MCF 10A (cell line): ENCODE measurements around the gene IL1RAPL2. TPM values are rescaled to one million over a fixed set of nuclear protein-coding genes. Genes with fewer than 3 reads are reported as not detected.

ENCODE experiments used
- BruUV-seq: library from RNA; stranded (reverse); fragments of 400-500 nt; replicated peaks from 2 replicates; lab custom pipeline; 2021; lab: Mats Ljungman, UMichigan
- CTCF ChIA-PET: fragments of 300-600 bp; sonication (Branson Sonifier 250); formaldehyde crosslinking; extraction: SDS; loops from one replicate; lab custom pipeline; 2021; ENCODE audit warnings: antibody characterized with exemption, inconsistent platforms; lab: Yijun Ruan, JAX
- POLR2A ChIA-PET: fragments of 300-600, 350-650 bp; sonication (Branson Sonifier 250); formaldehyde crosslinking; extraction: SDS; loops from one replicate; lab custom pipeline; 2020; ENCODE audit warnings: antibody characterized with exemption, inconsistent platforms; lab: Yijun Ruan, JAX
- DNase-seq: peaks from one replicate; pipeline ENCODE4 v3.0.0-alpha.2; 2018; ENCODE audit not compliant: unreplicated experiment
- H3K27ac Mint-ChIP-seq: one replicate; pipeline ENCODE4 v1.8.0; 2022; ENCODE audit warnings: mild to moderate bottlenecking, low read depth, mixed read lengths; ENCODE audit not compliant: unreplicated experiment
- H3K27me3 Mint-ChIP-seq: one replicate; pipeline ENCODE4 v1.8.0; 2022; ENCODE audit warnings: mixed read lengths; ENCODE audit not compliant: insufficient read depth, unreplicated experiment
- H3K36me3 Mint-ChIP-seq: one replicate; pipeline ENCODE4 v1.8.0; 2022; ENCODE audit warnings: mild to moderate bottlenecking, moderate library complexity, mixed read lengths; ENCODE audit not compliant: insufficient read depth, unreplicated experiment
- H3K4me1 Mint-ChIP-seq: one replicate; pipeline ENCODE4 v1.8.0; 2022; ENCODE audit warnings: mixed read lengths; ENCODE audit not compliant: insufficient read depth, unreplicated experiment
- H3K4me3 Mint-ChIP-seq: one replicate; pipeline ENCODE4 v1.8.0; 2022; ENCODE audit warnings: mild to moderate bottlenecking, moderate library complexity, mixed read lengths; ENCODE audit not compliant: unreplicated experiment
- H3K9me3 Mint-ChIP-seq: one replicate; pipeline ENCODE4 v1.8.0; 2022; ENCODE audit warnings: mixed read lengths; ENCODE audit not compliant: unreplicated experiment
- CTCF ChIP-seq: fragments of 200-600 bp; IDR thresholded peaks from one replicate; pipeline ENCODE4 v1.8.0; 2022; ENCODE audit warnings: antibody characterized with exemption, mild to moderate bottlenecking; ENCODE audit not compliant: unreplicated experiment
- intact Hi-C: fragments of 100-400 bp; cut with micrococcal nuclease; formaldehyde crosslinking; loops from 2 replicates; pipeline ENCODE4 v1.14.1; 2022
- total RNA-seq: library from RNA; stranded (reverse); gene quantifications from 2 replicates; pipeline ENCODE4 v1.2.3, GENCODE V29; 2022

IL1RAPL2 gene
- total RNA-seq, 1 experiment from 2014 or later, result 4.4 TPM

DNA sequence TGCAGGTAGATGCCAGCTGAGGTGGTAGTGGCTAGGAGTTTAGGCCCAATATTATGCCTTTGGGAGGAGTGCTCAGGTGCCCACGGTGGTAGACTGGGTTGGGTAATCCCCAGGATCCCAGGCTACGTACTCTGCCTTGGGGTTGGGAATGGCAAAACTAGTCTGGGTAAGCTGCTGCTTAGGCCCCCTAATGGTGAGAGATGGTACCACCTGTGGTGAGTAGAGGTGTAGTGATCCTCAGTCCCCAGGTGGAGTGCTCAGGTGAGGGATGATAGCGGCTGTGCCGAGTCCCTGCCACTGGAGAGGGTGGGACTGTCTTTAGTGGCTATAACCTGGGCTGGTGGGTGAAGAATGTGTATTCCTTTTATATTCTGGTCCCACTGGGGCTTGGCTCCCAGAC, 75.2 kb downstream of the IL1RAPL2 start:
- no peak overlapping the region for H3K4me3 Mint-ChIP-seq
- DNase-seq, result peak; percentile 6
- TF ChIP-seq CTCF, result peak; percentile 7
- no TSS peak for BruUV-seq
- intact Hi-C loops, result no loop called here
- H3K4me1 Mint-ChIP-seq, result no peaks in the 10 kb centered on the region
- CTCF ChIA-PET, result no interaction called here
- H3K27ac Mint-ChIP-seq, result no peak overlapping the region
- H3K27me3 Mint-ChIP-seq, result peaks cover 64% of the 10 kb centered on the region
- POLR2A ChIA-PET, result no interaction called here
- H3K9me3 Mint-ChIP-seq, result no peaks in the 10 kb centered on the region
- no peaks in the 10 kb centered on the region for H3K36me3 Mint-ChIP-seq

DNA sequence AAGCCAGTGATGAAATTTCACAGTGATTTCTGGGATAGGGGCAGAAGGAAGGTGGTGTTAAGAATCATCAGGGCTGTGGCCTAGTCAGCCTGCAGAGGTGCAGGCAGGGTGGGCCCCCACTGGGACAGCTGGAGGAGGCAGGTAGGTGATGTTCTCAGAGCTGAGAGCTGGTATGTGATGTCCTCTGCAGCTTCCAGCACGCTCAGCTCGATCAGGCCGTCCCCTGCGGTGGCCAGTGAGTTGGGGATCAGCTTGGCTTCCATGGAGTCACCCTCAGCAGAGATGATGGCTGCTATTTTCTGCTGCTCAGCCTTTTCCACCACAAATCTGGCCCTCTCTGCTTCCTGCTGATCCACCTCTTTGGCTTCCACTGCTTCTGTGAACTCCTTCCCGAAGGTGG, 81.1 kb downstream of the IL1RAPL2 start:
- Mint-ChIP-seq H3K4me3 (no peak overlapping the region), H3K4me1 (no peaks in the 10 kb centered on the region)
- DNase-seq, result no peak

DNA sequence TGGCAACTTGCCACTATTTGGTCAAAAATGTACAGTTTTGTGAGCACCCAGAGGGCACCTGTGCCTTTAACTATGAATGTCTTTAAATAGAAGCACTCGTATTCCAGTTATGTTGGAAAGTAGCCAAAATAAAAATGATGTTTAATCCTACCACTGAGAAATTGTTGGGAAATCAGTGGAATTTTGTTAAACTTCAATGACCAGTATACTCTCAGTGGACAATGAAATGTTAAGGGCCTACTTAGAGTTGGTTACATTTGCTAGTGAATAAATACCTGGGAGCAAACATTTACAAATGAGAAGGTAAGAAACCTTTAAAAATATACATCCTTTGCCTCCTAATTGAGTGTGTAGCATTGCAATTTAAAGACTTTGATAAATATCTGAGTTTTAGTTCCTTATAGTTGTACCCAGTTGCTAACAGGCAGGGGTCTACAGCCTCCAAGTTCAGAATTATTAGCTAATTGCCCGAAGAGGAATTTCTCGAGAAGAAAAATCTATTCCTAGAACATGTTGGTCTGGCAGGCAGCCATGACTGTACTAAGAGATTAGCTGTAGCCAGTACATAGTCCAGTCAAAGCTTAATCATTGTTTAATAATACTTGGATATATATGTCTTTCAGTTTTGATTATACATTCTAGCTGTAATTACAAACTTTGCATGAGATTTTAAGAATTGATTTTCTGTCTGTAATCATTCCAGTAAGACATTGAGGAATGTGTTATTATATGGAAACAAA, 93.2 kb downstream of the IL1RAPL2 start:
- no peaks in the 10 kb centered on the region for H3K4me1 Mint-ChIP-seq
- no TSS peak for BruUV-seq
- DNase-seq, result peak; percentile 42
- TF ChIP-seq CTCF, result no peak
- no peaks in the 10 kb centered on the region for H3K36me3 Mint-ChIP-seq
- CTCF ChIA-PET, result interaction anchor here (1.8 kb wide), 1 partner anchor 9 kb away, joined by 10 read pairs; no protein-coding TSS in a partner anchor
- POLR2A ChIA-PET, result no interaction called here
- H3K4me3 Mint-ChIP-seq, result no peak overlapping the region
- no peaks in the 10 kb centered on the region for H3K9me3 Mint-ChIP-seq
- intact Hi-C loops, result no loop called here
- peaks cover 62% of the 10 kb centered on the region for H3K27me3 Mint-ChIP-seq
- no peak overlapping the region for H3K27ac Mint-ChIP-seq

More for the DNA sequence above, 81.1 kb downstream of the IL1RAPL2 start:
- intact Hi-C loops, result no loop called here
- no peaks in the 10 kb centered on the region for H3K36me3 Mint-ChIP-seq
- BruUV-seq, result no TSS peak
- H3K27me3 Mint-ChIP-seq, result peaks cover 42% of the 10 kb centered on the region
- CTCF ChIA-PET, result interaction anchor here (0.6 kb wide), 1 partner anchor 336 kb away, joined by 3 read pairs; no protein-coding TSS in a partner anchor
- no peak overlapping the region for H3K27ac Mint-ChIP-seq
- TF ChIP-seq CTCF, result no peak
- POLR2A ChIA-PET, result no interaction called here
- H3K9me3 Mint-ChIP-seq, result no peaks in the 10 kb centered on the region

DNA sequence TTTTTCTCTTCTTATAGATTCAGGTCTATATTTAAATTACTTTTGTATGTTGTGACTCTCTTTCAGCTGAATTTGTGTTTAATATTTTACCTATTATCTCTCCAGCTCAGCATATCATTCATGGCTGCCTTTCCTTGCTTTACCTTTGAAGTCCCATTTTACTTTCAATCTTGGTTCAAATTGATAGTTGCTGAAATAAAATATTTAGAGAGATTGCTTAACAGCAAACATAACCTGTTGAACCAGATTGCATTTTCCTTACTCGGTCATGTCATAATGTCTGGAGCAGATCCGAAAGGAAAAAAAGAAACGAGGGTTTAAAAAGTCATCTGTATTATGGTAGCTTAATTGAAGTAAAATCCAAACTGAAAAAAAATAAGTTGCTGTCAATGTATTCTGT, 94.1 kb downstream of the IL1RAPL2 start:
- TF ChIP-seq CTCF, result no peak
- Mint-ChIP-seq H3K9me3 (no peaks in the 10 kb centered on the region), H3K27ac (no peak overlapping the region), H3K27me3 (peaks cover 60% of the 10 kb centered on the region), H3K4me1 (no peaks in the 10 kb centered on the region), H3K4me3 (no peak overlapping the region), H3K36me3 (no peaks in the 10 kb centered on the region)
- no TSS peak for BruUV-seq
- POLR2A ChIA-PET, result interaction anchor here (0.7 kb wide), 1 partner anchor 9 kb away, joined by 4 read pairs; no protein-coding TSS in a partner anchor
- no peak for DNase-seq
- intact Hi-C loops, result no loop called here
- CTCF ChIA-PET, result interaction anchor here (1.1 to 1.8 kb wide), 2 partner anchors 8 to 263 kb away, joined by 4 to 10 read pairs; no protein-coding TSS in a partner anchor
